Stimulated activated CD4-positive, alpha-beta T cell treated with anti-CD3 and anti-CD28 coated beads, Interleukin-1b, Interleukin-23, amount 100 ng/mL, for 4 hours (primary cell): ENCODE data around the gene GALNT7.
A peak's percentile ranks its signal among the peaks of the same experiment; 100 is the strongest.

Experiments used
- DNase-seq, 2 donors: peaks; one replicate each; pipeline ENCODE4 v3.0.0-alpha.2; 2020; ENCODE audit warnings: low read depth in 2 of 2

The GALNT7 gene

DNA sequence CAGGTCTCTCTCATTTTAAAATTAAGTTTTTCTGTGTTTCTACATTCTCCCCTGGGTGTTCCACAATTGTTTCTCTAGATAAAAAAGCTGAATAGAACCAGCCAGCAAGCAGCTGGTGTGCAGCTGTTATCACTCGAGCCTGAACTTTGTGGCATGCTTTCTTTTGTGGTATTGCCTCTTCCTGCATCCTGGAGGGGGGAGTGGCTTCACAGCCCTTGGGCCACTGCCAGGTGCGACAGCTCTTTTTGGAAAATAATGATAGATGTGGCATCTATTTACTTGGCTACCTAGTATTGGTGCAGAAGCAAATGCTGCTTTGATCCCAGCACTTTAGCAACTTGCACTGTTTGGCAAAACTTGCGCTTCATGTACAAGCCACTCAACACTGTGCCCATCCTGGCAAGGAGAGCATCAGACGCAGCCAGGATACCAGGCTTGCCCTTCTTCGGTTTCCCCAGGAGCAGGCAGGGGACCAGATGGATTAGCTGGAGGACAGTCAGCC, 96.1 kb downstream of the GALNT7 start:
- DNase-seq, result no peak

DNA sequence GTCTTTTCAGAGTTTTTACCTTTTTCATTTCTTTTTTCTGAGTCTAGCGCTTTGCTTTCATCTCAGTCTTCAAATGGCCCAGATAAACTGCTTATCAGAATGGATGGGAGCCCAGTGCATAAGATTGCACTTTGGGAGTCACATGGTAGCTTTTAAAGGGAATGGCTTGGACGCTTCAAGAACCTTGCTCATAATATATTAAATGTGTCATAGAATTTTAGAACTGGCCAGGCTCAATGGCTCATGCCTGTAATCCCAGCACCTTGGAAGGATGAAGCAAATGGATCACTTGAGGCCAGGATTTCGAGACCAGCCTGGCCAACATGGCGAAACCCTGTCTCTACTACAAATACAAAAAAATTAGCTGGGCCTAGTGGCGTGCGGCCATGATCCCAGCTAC, 97.1 kb downstream of the GALNT7 start:
- no peak for DNase-seq

DNA sequence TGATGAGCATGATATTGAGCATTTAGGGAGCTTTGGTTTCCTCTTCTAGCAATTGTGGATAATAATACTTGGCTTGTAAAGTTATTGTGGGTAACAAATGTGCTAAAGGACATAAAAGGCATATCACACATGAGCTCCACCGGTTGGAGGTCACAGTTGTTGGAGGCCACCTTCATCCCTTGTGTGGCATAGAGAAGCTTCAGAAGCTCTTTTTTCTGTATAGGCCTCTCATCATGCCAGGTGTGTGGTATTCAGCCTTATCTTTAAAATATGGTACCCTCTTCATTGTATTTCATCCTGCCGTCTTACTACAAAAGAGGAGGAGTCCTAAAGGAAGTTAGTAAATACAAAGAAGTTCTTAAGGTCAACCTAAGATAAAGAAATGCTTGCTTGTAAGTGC, 99.1 kb downstream of the GALNT7 start:
- no peak for DNase-seq

DNA sequence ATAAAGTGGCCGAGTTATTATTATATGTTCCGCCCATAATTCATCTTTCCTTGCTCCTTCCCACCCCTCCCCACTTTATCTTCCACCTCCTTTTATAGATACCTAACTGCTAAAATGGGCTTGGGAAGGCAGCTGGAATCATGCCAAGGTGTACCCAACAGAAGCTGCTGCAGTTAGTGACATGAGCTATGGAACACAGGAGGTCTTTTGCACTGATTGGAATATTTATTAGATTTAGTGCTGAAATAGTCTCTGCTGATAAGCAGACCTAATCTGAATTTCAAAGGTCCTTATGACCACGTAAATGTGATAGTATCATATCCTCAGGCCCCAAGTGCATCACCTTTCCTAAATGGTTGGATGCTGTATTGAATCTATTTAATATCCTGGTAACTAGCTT, 100.7 kb downstream of the GALNT7 start:
- DNase-seq, result no peak

DNA sequence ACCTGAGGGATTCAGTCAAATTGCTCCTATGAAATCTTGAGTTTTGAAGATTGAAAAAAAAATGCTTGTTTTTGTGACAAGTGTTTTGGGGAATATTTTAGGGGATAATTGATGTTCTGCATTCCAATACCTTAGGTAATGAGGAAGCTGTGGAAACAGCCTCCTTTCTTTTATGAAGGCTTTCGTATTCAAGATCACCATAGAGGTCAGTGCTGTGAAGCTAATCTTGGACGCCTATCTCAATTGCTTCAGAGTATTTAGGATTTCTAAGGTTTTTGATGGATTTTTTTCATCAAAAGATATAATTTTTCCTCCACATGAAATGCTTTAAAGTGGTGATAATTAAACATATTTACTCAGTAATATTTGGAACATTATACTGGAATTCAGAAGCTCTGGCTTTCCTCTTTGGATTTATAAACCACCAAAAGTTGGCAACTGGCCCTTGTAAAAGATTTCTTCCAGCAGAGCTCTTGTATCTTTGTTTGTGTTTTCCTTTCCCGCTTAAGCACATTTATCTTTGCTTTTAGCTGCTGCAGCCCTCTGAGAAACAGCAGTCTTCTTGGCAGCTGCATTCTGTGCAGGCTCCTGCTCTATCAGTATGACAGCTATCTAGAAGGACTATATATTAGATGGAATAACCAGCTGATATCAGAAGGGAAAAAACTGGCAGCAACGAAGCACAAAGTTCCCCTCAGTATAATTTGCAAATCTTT, 101.9 kb downstream of the GALNT7 start:
- DNase-seq, result no peak

DNA sequence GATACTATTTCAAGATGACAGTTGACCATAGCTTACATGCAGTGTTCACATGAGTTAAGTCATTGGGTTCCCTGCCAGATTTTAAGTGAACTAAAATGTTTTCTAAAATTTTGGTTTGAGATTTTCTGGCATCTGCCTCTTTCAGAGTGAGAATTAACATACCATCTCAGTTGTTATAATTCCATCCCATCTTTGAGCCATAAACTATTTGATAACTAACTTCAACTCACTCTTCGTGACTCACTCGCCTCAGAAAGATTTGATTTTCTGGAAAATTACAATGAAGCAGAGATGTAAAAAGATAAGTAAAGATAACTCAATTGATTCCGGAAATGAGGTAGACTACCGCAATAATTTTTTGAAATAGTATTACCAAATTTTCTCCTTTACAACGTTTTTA, 103.7 kb downstream of the GALNT7 start:
- no peak for DNase-seq

DNA sequence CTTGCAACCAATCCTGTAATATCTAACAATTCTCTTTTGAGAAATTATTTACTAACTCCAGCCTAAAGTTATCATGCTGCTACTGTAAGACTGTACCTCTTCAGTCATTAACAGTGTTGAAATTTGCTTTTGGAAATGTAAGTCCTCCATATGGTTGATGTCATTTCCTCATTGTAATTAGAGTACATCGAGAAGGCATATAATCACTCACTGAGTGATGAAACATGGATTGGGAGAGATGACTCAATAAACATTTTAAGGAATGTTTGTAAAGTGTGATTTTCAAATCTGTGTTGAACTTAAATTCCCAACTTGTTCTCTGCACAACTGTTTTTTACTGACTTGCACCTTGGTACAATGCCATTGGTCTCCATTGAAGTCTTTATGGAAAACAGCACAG, 104.4 kb downstream of the GALNT7 start:
- DNase-seq, result no peak

DNA sequence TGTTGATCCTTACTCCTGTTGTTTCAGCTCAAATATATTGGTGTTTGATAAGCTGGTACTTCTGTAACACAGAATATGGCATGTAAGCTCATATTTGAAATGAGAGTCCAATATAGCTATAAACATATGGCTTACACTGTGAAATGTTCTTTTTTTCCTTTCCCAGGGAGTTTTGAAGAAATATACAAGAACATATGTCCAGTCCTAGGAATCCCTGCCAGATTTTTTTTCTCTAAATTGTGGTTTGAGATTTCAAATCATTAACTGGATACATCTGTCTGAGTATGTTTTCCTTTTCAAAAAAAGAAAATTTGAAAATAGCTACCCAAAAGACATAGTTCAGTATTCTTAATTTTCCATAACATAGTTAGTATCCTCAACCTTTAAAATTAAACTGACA, 105.3 kb downstream of the GALNT7 start:
- DNase-seq, result no peak

DNA sequence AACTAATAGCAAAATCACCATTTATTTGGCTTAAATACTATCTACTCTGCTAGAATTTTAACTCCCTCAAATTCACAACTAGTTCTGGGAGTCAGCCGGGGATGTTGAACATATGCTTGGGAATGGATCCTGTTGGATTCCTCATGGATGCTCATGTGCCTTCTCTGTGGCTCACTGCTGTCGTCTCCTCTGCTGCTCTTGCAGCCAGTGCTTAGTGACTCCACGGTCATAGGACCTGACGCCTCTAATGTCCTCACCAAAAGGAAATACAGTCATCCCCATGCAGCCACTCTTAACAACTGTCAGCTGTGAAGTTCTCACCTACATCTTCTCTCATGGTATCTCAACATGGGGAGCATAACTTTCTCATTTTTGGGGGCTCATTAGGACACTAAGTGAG, 106.1 kb downstream of the GALNT7 start:
- DNase-seq, result no peak

DNA sequence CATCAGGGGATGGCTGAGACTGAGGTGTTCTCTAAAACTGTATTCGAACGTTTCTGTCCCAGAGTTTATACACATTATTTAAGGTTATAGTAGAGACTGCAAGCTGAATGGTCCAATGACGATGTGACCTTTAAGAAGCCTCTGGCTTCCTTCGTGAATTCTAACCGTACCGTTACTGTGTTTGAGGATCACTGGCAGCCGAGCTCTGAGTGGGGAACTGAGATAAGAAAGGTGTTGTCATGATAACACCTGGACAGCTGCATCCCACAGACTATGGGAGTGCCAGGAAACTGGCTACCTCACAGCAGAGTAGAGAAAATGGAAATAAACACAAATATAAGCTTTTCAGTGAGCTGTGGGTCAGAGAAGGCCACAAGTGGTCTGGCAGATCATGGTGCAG, 106.5 kb downstream of the GALNT7 start:
- DNase-seq, result no peak

DNA sequence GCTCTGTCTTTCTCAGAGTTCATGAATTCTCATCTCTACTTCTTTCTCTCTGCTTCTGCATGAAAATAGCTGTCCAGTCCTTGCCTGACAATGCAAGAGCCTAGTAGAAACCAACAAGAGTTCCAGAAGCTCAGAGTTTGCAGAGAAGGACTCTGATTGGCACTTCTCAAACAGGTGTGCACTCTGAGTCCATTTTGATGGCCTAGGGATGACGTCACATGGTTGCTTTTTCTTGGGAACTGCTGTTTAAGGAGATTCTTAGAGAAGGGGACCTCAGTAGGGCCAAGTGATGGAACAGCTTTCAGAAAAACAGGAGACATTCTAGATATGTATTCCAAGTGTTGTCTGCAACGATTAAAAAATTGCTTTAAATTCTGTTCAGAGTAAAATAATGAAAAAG, 108.7 kb downstream of the GALNT7 start:
- DNase-seq, result no peak

DNA sequence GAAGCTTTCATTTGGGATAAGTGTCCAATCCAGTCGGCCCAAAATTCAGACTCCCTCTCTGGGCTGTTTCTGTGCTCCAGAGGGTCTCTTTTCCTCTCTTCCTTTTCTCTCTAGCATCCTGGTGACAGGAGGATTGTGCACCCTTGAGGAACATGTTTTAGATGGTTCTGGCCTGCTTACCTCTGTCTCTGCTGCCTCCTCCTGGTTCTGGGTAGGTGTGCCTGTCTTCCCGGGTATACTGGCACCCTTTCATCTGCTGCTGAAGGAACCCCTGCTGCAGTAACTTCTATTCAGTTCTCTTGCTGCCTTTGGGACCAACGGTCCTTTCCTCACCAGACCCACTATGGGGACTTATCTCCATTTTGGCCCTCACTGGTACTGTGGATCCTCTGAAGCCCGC, 112.4 kb downstream of the GALNT7 start:
- DNase-seq, result no peak

DNA sequence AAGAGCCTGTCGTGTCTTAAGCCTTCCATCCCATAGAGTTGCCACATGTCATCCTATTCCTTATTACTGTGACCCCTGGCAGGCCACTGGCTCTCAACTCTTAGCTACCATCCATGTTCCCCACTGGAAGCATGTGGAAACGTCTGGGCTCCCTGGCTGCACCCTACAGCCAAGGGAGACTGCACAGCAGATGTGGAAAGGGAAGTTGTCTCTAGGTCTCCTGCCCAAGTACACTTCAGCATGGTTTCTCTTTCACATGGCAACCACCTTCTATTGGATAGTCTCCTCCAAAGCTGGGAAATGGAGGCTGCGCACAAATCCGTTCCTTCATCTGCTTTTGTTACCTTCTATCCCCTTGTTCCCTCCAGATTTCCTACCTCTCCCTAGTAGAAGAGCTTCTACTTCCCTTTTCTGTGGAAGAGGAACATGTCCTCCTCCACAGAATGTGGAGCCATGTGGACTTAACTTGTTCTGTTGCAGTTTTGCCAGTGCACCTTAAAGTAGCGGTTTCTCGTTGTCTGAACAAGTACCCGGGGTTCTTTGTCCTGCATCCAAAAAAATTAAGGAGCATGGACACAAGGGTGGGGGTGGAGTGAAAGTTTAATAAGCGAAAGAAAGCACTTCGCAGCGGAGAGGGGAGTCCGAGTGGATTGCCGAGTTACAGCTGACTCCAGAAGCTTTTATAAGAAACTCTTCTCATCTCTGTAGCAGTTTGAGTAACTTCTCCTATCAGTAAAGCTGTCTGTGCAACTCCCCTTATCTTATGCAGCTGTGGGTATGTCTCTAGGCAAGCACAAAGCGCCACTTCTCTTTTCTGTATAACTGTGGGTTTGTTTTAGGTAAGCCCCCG, 113.0 kb downstream of the GALNT7 start:
- DNase-seq, result no peak

DNA sequence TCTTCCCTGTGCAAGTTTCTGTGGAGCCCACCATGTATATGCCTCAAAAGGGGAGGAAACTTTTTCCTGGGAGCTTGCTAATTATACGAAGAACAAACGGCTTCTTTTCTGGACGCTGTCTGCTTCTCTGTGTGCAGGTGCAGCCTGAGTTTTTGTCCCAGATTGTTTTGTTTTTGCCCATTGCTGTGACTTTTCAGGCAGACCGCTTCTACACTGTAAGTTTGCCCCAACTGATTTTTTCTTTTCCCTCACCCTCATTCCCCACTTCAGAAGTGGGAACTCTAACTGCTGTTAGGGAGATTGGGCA, 113.6 kb downstream of the GALNT7 start:
- no peak for DNase-seq

DNA sequence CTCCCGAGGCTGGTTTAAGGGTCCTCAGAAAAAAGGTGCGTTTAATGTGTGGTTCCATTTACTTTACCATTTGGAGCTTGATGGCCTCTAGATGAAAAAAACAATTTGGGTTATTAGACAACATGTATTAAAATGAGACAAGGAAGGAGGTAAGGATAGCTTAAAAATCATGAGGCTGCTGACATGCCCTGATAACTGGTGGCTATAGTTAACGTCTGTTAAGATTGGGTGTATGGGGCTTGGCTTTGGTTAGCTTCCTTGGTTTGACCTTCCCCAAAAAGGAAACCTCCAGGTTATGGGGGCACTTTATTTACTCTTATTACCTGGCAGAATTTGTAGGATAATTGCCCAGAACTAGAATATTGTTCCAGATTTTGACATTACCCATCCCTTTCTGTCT, 114.0 kb downstream of the GALNT7 start:
- no peak for DNase-seq

DNA sequence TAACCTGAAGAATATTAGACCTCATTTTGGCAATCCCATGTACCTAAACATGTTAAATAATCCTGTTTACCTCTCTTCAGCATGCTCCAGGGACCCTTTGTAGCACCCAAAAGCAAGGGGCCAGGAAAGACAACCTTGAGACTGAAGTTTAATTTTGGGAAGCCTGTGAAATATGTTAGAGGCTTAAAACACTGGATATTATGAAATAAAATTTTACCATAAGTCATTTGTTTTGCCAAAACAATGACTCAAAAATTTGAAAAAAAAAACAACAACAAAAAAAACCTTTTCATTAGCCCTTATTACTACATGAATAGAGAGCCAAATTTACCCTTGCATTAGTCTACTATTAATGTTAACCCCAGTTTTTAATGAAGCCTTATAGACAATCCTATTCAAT, 115.9 kb downstream of the GALNT7 start:
- DNase-seq, result no peak

DNA sequence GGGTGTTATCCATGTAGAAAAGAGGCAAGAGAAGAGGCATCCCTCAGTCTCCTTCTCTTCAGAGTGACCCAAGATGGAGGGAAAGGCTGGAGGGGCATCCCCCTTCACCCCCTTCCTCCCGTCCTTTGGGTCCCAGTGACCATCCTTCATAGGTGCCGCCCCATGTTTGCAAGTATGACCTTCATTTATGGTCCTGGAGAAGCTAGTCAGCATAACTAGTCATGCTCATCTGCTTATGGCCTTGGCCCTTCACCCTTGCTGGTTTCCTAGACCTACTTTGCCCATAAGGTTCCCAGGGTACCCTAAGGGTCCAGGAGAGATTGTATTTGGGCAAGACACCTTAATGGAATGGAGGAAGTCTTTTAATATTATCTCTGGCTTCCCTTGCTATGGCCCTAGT, 118.9 kb downstream of the GALNT7 start:
- DNase-seq, result no peak

DNA sequence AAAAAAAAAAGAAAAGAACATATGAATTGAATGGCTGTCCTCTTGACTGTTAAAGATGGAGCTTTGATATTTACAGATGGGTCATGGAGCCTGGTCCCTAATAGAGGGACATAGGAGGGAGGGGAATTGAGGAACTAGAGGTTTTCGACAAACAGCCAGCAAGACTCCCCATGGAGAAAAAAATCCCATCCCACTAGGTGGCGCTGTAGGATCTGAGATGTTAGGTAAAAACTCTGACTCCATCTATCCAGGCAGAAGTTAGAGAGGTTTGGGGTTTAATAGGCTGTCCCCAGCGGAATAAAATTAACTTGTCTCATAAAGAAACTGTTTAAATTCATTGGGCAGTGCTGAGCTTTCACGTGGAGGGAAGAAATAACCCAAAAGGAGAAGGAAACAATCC, 119.7 kb downstream of the GALNT7 start:
- DNase-seq, result peak; percentile 57

DNA sequence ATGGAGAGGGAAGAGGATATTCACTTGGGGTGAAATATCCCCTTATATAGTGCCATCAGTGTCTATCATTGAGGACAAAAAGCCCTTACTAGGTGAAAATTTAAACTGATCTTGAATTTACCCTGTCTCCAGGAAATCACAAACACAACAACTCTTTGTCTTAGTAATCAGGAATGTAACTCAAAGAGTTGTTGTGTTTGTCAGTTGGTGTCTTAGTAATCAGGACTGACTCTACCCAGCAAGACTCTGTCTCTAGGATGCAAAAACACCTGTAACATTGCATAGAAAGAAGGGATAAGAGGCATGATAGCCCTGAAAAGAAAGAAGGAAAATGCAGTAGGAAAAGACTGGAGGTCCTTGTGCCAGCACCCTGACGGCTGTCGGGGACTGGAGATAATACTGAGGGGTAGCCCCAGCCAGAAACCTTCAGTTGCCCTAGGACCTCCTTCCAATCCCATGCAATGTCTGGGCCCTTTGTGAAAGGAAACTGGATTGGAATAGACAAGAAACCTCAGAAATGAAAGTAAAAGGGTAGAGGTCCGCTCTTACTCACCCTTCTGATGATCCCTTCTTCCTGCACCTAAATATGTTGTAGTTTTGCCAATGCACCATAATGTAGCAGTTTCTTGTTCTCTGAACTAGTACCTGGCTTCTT, 120.2 kb downstream of the GALNT7 start:
- DNase-seq, result no peak

DNA sequence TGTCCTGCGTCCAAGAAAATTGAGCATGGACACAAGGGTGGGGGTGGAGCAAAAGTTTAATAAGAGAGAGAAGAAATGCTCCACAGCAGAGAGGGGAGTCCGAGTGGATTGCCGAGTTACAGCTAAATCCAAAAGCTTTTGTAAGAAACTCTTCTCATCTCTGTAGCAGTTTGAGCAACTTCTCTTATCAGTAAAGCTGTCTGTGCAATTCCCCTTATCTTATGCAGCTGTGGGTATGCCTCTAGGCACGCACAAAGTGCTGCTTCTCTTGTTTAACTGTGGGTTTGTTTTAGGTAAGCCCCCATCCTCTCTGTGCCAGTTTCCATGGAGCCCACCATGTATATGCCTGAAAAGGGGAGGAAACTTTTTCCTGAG, 120.7 kb downstream of the GALNT7 start:
- no peak for DNase-seq

DNA sequence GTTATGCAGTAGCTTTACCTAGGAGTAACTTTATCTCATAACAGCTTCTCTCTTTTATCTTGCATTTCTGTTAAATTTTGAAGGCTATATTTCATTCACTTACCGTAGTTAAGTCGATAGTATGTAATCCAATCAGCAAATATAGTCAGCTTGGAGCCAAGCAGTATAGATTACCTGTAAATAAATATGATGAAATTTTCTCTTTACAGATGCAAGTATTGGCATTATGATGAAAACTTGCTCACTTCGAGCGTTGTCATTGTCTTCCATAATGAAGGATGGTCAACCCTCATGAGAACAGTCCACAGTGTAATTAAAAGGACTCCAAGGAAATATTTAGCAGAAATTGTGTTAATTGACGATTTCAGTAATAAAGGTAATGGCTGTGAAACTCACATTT, 123.3 kb downstream of the GALNT7 start:
- no peak for DNase-seq

DNA sequence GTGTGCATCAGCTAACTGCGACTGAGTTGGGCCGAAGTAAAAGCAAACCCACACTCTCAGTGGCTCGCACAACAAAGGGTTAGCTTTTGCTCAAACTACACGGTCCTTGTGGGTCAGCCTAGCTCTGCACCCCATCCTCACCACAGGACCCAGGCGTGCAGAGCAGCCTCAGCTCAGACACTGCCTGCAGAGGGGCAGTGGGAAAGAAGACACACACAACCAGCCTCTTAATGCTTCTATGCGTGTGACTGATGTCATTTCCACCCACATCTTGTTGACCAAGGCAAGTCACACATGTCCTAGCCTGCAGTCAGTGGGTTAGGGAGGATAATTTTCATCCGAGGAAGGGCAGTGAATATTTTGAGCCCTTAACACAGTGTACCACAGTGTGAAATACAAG, 125.1 kb downstream of the GALNT7 start:
- DNase-seq, result no peak

DNA sequence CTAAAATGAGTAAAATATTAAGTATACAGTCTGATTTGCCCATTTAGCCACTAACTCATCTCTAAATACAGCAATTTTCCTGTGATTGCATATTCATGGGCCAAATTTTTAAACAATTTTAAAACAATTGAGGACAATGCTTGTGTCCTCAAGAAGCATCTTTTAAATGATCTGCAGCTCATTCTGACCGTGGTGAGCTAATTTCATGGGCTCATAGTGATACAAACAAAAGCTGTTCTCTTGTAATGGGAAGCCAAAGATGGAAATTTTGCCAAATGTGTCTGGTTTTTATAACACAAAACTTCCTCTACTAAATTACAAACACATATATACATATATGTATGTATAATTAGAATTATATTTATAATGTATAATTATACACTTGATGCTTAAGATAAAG, 125.8 kb downstream of the GALNT7 start:
- no peak for DNase-seq
